GM19023 (cell line): ENCODE results near the gene RUNDC3A.

Experiments used
- ATAC-seq: cut with Tn5 transposase; IDR thresholded peaks from one replicate; pipeline ENCODE4 v1.9.1; 2021; ENCODE audit warnings: mild to moderate bottlenecking, moderate library complexity; ENCODE audit not compliant: unreplicated experiment

RUNDC3A gene

DNA sequence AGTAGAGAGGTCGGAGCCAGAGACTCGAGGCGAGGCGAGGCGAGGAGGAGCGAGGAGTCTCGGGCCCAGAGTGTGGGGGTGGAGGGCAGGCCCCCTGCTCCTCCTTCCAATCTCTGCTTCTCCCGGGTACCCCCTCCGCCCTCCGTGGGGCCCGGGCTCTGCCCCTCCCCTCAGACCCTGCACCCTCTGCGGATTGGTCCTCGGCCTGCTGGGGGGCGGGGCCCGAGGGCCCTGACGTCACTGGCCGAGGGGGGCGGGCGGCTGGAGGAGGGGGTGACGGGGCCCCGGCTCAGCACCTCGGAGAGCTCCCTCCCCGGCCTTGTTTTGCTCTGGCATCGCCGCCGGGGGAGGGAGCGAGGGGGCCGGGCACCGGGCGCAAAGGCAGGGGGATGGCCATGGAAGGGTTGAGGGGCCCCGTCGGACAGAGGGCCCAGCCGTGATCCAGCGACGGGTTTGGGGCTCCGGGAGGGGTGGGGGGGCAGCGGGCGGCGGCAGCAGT, at the start of gene RUNDC3A:
RUNDC3A (plus strand) TSS at position 282 of the 499 bp plus-strand sequence. CDS start 232 bp downstream, outside the sequence.
- no peak for ATAC-seq

DNA sequence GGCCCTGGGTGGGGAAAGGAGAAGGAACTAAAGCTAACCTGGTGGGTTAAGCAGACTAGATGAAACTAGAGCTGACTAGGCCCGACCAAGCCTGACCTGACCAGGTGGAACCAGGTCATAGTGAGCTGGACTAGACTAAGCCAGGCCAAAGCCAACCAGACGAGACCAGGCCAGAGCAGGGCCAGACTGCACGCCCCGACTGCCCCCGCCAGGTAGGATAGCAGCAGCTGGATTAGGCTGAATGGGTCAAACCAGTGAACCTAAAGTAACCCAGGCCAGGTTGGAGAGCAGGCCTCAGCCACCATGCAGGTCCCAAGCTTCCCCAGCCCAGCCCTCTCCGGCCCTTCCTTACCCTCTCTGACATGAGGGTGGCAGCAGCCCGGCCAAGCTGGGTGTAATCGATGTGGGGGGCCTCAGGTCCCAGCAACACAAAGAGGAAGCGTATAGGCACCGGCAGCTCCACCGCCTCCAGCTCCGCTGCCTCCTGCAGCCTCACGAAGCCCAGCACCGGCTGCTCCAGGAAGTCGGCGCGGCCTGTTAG, 49.5 kb upstream of the RUNDC3A start:
- no peak for ATAC-seq

DNA sequence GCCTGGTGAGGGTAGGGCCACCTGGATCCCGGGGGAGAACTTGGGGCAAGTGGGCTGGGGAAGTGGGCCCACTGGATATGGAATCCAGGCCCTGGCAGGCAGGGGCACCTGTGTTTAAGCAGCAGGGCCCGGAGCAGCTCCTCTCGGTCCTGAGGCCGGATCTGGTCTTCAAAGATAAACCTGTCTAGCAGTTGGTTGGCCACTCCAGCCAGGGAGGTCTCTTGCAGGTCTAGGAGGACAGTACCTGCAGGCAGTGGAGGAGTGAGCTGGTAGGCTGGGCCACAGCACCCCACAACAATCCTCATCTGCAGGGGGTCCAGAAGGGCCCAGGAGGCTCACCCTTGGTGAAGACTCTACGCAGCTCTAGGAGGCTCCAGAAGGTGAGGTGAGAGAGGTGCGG, 48.1 kb upstream of the RUNDC3A start:
- ATAC-seq: no peak

DNA sequence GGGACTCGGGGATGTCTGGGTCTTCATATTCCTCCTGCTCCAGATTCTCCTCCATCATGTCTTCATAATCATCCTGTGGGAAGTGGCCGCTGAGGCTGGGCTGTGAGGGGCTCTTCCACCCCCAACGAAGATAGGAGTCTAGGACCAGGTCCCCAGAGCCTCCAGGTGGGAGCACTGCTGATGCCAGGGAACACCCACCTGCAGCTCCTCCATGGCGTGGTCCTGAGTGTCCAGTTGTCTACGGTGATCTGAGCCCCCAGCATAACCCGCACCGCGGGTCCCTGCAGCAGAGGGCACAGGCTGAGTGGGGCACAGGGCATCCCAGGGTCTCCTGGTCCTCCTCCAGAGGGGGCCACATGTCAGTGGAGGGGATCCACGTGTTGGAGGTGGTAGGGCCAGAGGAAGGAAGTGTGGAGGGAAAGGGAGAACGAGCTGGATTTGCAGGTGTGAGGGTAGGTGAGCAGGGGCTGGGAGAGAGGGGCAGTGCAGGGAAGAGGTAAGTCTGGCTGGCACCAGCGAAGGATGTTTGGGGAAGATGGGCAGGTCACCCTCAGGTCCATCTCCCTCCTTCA, 45.7 kb upstream of the RUNDC3A start:
- no peak for ATAC-seq

DNA sequence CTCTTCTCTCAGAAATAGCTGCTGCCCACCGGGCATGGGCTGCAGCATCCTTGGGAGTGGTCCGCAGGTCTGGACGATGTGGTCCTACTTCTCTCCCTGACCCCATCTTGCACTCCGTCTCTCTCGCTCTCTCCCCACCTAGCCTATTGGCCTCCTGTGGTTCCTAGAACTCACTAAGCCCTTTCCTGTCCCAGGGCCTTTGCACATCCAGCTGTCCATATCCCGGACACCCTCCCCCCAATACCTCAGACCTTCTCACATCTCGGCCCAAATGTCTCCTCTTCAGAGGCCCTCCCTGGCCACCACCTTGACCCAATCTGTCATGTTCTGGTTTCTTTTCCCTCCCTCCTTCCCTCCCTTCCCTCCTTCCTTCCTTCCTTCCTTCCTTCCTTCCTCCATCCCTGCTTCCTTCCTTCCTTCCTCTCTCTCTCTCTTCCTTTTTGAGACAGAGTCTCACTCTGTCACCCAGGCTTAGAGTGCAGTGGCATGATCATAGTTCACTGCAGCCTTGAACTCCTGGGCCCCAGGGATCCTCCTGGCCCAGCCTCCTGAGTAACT, 45.0 kb upstream of the RUNDC3A start:
- ATAC-seq: no peak

DNA sequence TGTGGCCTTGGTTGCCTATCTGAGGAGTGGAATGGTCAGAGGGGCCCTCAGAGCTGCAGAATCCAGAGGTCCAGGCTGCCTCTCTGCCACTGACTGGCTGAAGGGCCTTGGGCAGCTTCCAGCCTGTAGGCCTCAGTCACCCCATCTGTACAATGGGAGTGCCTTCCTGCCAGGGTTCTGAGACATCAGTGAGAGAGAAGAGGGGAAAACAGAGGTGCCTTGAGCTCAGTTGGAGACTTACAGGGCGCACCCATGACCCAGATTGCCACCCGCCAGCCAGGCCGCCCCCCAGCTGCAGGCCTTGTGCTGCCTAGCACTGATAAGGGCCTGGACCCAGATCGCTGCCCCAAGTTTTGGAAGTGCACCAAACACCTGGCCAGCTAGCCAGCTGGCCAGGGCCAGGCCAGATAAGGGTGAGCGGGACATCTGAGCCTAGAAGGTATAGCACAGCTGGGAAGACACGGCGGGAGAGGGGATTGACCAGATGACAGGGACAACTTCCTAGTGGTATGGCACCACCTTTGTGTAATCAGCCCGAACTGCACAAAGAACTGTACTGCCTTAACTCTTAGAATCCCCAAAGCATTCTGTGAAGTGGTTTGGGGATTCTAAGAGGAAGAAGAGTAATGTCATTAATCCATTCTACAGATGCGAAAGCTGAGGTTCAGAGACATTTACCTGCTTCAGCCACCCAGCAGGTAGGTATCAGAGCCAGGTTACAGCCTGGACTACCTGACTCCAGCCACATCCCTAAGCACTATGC, 41.8 kb upstream of the RUNDC3A start:
- no peak for ATAC-seq

DNA sequence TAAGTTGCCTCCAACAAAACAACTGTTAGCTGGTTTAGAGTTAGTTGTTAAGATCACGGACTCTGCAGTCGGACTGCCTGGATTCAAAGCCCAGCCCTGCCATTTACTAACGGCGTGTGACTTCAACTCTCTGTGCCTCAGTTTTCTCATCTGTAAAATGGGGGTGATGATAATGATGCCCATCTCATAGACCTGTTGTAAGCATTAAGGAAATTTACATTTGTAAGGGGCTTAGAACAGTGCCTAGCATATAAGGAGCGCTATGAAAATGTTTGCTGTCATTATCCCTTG, 41.3 kb upstream of the RUNDC3A start:
- no peak for ATAC-seq

DNA sequence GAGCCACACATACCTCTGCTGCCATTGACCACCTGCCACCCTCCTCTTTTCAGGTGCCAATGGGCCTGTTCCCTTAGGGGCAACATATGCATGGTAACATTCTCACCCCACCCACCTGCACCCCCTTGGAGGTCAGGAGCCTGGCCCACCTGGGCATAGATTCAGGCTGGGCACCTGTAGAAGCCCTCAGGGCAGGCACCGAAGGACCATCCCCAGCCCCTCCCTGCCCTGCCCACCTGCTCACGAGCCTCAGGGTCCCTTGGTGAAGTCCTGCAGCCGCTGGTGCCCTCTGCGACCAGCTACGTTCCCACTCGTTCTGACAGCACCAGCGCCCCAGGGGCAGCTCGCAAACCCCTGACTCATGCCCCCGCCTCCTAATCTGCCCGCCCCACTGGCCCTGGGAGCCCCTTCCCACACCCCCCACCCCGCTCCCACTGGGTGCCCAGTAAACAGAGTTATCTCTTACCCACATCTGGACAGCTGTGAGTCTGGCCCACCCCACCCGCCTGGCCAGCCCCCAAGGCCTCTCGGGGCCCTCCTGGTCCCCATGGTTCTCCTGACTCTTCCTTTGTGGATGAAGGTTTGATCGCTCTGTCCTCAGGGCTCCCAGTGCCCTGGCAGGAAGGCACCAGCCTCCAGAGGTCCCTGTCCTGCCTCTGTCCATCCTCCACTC, 40.4 kb upstream of the RUNDC3A start, which contains the start of gene SLC4A1:
SLC4A1 (minus strand) TSS at position 318 of the 673 bp plus-strand sequence. CDS start 5,269 bp downstream, outside the sequence.
- no peak for ATAC-seq

DNA sequence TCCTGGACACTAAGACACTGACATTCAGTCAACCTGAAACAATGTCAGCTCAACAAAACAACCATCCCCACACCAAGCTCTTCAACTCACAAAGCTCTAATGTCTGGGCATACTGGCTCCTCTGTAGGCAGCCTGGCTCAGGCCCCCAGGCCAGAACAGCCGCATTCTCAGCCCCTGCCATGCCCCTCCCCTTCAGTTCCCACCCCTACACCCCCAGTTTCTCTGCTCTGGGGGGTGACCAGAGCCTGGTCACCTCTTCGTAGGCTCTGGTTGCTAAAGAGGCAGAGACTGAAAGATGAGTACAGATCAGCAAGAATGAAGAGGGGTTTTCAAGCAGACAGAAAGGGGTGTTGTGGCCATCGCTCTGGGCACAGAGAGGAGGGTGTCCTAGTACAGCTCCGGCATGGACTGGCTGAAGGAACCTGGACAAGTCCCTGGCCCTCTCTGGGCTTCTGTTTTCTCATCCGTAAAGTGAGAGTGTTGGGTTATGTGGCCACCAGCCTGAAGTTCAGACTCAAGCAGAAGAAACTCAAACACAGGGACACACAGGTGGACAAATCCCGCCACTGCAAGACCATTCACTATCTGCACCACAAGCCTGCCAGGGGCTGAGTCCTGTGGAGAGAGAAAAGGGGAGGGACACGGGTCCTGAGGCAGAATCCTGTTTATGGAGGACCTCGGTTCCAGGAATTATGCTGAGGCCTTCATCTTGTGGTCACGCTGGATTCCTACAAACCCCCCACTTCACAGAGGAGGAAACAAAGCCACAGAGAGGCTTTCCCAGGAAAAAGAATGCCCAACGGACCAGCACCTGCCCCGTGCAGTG, 39.5 kb upstream of the RUNDC3A start:
- ATAC-seq: no peak

DNA sequence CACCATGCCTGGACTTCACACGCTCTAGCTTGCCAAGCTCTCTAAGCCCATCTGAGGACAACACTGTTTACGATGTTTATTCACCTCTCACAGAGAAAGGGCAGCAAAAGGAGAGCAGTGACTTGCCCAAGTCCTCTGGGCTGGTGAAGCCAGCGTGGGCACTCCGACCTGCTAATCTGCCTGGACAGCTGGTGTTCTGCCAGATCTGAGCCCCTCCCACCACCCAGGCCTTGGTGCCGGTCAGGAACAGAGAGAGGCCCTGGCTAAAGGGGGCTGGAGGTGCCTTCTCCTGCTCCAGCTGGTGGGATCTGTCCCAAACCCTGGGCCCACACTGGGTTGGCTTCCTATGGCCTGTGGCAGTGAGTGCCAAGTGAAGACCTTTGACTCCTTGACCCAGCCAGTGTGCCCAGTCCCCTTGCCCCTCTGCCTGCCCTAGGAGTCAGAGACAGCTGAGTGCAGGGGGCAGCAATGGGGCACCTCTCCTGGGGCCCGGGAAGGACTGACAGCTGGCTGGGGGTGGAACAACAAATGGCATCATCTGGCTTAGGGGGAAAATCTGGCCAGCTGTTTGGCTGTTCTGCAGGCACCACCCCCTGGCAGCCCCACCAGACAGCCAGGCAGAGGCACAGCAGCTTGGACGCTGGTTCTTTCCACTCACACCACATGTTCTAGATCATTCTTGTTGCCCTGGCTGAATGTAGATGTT, 38.7 kb upstream of the RUNDC3A start:
- no peak for ATAC-seq

DNA sequence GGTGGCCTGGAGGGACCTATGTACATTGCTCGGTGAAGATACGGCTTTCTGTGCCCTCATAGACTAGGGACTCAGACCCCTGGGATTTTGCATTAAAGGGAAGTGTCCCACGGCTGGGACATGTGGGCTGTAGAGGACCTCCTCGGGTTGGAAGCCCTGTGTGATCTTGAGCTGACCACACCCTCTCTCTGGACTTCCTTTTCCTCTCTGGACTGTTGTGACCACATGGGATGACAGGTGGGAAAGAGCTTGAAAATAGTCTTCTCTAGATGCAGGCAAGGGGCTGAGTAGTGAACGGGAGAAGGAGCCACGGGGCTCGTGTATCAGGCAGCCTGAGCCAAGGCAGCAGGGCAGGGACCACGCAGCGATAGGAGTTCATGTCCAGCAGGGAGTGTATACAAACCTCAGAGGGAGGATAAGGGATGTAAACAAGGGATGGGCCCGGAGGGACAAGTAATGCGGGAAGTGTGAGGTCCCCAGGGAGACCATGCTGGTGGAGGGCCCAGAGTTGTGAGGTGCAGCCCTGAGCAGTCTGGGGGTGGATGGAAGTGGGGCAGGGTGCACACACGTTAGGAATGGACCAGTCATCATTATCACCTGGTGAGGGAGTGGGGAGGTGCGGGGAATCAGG, 36.0 kb upstream of the RUNDC3A start:
- no peak for ATAC-seq

DNA sequence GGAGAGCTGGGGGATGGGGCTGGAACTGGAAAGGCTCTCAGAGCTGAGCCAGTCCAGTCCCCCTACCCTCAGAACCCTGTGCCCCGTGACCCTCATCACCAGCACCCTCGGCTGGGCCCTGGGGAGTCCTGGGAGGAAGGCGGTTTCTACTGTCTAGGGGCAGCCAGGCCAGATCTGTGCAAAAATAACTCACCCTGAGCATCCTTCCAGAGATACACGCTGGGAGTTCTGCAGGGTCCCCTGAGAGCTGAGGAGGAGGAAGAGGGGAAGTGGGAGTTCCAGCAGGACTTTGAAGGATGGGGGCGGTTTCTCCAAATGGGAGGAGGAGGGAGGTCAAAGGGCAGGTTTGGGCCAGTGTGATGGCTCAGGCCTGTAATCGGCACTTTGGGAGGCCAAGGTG, 35.4 kb upstream of the RUNDC3A start:
- ATAC-seq: no peak

DNA sequence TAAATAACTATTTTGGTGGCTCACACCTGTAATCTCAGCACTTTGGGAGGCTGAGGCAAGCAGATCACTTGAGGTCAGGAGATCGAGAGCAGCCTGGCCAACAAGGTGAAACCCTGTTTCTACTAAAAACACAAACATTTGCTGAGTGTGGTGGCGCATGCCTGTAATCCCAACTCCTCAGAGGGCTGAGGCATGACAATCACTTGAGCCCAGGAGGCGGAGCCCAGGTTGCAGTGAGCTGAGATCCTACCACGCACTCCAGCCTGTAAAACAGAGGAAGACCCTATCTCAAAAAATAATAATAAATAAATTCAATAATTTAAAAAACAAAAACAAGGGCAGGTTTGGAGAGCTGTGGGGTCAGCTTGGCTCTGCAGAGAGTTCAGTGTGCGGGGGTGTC, 34.8 kb upstream of the RUNDC3A start:
- ATAC-seq: no peak

DNA sequence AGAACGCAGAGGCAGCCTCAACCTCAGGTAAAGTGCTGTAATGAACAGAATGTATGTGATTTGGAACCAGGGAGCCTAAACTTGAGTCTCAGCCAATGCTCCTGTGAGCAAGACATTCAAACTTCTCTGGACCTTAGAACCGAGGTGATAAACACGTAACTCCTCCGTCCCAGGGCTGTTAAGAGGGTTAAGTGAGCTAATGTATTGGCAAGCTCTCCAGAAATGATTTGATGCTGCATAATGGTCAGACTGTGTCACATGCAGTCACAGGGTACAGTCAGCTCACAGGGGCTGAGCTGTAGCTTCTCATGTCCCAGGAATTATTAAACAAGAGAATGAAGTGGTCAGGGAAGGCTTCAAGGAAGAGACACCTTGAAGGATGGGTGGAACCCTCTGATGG, 30.4 kb upstream of the RUNDC3A start:
- ATAC-seq: no peak

DNA sequence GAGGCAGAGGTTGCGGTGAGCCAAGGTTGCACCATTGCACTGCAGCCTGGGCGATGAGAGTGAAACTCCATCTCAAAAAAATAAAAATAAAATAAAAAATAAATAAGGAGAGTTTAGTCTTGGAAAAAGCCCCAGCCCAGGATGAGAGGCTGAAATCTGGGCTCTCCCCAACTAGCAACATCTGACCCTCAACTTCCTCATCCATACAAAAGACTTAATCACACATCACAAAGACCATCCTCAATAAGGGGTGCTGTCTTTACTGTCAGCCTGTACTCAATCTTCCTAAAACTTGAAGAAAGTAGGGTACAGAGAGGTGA, 29.1 kb upstream of the RUNDC3A start:
- ATAC-seq: no peak

DNA sequence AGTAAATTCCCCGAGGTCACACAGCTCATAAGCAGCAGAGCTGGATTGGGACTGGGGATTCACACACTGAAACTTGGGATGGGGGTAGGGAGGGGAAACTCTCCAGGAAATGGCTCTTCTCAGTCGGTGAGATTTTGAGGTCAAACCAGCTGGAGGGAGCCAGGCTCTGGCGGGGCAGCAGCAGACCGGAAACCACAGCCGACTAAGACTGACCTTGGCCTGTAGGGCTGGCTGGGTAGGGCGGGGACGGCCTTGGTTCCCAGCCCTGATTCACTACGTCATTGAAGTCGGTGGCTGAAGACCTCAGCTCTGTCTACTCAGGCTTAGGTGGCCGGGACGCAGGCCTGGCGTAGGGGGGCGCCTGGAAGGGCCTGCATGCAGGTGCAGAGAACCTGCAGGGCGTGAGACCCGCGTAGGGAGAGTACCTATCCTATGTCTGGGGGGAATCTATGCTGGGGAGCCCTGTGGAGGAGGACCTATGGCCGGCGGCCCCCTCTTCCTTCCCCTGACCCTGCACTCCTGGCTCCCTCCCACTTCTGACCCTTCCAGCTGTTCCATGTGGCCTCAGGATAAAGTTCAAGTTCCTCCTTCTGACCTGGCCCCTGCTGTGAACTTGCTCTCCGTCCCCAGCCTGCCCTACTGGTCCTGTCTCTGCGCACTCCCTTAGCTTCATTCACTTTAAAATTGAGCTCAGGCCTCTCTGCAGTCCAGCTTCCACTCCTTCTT, 28.6 kb upstream of the RUNDC3A start:
- peak; percentile 80 for ATAC-seq

DNA sequence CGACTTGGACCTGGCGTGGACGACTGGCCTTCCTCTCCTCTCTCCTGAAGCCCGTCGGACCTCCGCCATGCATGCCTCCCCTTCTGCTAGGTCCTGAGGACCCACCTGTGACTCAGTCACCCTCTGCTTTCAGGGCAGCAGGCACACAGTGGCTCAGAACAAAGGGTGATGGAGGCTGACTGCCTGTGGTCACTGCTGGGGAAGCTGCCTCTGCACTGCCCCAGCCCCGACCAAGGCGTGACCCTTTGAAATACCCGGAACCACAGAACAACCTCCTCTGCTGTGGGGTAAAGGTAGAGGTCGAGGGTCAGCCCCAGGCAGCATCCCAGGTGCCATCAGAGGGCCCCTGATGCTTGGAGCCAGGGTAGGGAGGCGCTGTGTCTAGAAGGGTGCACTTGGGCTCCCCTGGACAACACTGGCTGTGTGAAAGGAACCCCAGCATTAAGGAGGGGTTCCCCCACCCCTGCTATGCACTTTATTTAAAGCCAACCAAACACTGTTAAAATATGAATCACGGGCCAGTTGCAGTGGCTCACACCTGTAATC, 27.9 kb upstream of the RUNDC3A start:
- ATAC-seq: no peak

DNA sequence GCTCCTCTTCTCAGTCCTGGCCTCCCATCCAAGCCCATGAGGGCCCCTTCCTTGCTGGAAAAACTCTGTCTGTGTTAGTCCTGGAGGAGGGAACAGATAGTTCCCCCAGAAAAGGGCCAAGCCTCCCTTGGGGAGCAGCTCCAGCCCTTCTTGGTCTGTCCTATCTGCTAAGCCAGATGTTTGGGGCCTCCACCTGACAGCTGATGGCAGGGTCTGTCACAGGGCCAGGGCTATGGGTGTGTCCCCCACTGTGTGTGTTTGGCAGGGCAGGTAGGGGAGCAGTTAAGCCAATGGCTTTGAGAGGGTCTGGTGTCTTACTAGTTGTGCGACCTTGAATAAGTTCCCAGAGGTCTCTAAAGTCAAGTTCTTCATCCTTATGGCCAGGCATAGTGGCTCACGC, 26.8 kb upstream of the RUNDC3A start:
- ATAC-seq: no peak

DNA sequence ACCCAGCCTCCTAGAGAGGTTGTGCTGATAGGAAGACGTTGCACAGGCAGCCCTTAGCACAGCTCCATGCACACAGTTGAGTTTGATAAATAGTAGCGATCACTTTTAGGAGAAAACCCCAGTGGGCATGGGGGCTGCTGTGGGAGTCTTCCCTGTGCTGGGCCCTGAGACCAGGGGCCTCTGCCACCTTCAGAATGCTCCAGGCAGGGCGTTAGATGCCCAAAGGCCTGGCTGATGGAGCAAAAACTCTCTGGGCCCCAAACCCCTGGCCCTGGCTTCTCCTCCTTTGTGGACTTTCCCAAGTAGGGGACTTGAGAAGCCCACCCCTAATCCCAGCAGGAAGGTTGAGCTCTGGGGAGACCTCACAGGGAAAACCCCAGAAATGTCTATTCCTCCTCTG, 26.1 kb upstream of the RUNDC3A start:
- no peak for ATAC-seq
